ENCODE measurements around the gene DHFR. TPM values are rescaled to one million over a fixed set of nuclear protein-coding genes. Genes with fewer than 3 reads are reported as not detected.

Gene DHFR
- polyA plus RNA-seq, 2 of the 4 experiments (the other 2 are of a cell fraction) = 61.3 to 91.1 TPM

DNA sequence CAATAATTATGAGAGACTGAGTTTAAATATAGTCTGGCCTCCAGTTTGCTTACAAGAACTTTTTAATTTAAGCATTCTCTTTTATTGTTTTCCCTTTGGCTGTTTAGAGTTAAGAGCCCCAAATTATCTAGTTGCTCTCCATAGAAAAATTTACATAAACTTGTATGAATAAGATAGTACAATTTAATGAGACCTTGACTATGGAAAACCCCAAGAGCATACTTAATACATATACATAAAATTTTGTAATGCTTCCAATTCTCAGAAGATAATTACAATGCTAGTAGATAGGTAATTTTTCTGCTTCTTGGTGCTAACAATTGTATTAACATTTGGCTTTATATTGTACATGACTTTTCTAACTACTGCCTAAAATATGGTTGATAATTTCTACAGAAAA, 20.6 kb downstream of the DHFR start:
- no peak for DNase-seq (ENCODE audit: low read depth in 1 of 2, low spot score in 1 of 2)
- H3K4me1 ChIP-seq = peaks cover 5% of the 10 kb centered on the region; the same call in 2 of the 3 replicates
- CTCF ChIA-PET = no interaction called here
- H3K4me2 ChIP-seq = no peak overlapping the region
- no peaks in the 10 kb centered on the region for H3K9me3 ChIP-seq
- no peak for FAIRE-seq
- no peak overlapping the region for H3K27ac ChIP-seq
- POLR2A ChIA-PET = no interaction called here
- no peak overlapping the region for H3K4me3 ChIP-seq
- TF ChIP-seq MYC (IDR thresholded peaks at IDR 0.05; ENCODE audit: borderline replicate concordance, low read length) (no peak), SREBF2 (IDR thresholded peaks at IDR 0.05) (no peak), ZFP36 (IDR thresholded peaks at IDR 0.05; ENCODE audit: borderline replicate concordance, partially characterized antibody) (no peak), SMC3 (IDR thresholded peaks at IDR 0.05) (no peak), RARB (CRISPR knock-in tag; IDR thresholded peaks at IDR 0.05) (no peak), CHD2 (IDR thresholded peaks at IDR 0.05; ENCODE audit: low read length, partially characterized antibody) (no peak), RFX5 (IDR thresholded peaks at IDR 0.05) (no peak), KDM1A (IDR thresholded peaks at IDR 0.05; ENCODE audit: low read depth) (no peak), ESRRA (IDR thresholded peaks at IDR 0.05; ENCODE audit: borderline replicate concordance, low read length) (no peak), HOXB13 (CRISPR knock-in tag; IDR thresholded peaks at IDR 0.05; ENCODE audit: low read depth) (no peak)
- TF ChIP-seq, protein P1, sequence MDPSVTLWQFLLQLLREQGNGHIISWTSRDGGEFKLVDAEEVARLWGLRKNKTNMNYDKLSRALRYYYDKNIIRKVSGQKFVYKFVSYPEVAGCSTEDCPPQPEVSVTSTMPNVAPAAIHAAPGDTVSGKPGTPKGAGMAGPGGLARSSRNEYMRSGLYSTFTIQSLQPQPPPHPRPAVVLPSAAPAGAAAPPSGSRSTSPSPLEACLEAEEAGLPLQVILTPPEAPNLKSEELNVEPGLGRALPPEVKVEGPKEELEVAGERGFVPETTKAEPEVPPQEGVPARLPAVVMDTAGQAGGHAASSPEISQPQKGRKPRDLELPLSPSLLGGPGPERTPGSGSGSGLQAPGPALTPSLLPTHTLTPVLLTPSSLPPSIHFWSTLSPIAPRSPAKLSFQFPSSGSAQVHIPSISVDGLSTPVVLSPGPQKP (IDR thresholded peaks at IDR 0.05; ENCODE audit: low read depth, low read length) = no peak
- no peak for ATAC-seq

DNA sequence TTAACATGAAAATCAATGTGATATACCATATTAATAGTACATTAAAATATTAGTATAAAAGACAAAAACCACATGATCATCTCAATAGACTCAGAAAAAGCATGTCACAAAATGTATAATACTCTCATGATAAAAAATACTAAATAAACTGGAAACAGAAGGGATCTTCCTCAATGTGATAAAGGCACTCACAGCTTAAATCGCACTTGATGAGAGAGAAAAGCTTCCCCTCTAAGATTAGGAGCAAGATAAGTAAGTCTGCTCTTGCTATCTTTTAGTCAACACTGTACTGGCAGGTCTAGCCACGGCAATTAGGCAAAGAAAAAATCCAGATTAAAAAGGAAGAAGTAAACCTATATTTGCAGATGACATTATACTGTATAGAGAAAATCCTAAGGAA, 22.1 kb downstream of the DHFR start:
- no peak for ATAC-seq
- H3K4me1 ChIP-seq = no peaks in the 10 kb centered on the region
- ChIA-PET CTCF (no interaction called here), POLR2A (no interaction called here)
- H3K4me3 ChIP-seq = no peak overlapping the region
- FAIRE-seq = no peak
- DNase-seq (ENCODE audit: low read depth in 1 of 2, low spot score in 1 of 2) = no peak
- no peak overlapping the region for H3K27ac ChIP-seq
- no peak overlapping the region for H3K4me2 ChIP-seq
- 90% methylated on average over 2 of the region's 2 CpGs for WGBS (ENCODE audit: missing lambda C conversion rate)
- TF ChIP-seq, protein P2, sequence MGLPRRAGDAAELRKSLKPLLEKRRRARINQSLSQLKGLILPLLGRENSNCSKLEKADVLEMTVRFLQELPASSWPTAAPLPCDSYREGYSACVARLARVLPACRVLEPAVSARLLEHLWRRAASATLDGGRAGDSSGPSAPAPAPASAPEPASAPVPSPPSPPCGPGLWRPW (IDR thresholded peaks at IDR 0.05) = no peak
- TF ChIP-seq MYC (IDR thresholded peaks at IDR 0.05; ENCODE audit: borderline replicate concordance, low read length) = no peak
- TF ChIP-seq, protein P3, sequence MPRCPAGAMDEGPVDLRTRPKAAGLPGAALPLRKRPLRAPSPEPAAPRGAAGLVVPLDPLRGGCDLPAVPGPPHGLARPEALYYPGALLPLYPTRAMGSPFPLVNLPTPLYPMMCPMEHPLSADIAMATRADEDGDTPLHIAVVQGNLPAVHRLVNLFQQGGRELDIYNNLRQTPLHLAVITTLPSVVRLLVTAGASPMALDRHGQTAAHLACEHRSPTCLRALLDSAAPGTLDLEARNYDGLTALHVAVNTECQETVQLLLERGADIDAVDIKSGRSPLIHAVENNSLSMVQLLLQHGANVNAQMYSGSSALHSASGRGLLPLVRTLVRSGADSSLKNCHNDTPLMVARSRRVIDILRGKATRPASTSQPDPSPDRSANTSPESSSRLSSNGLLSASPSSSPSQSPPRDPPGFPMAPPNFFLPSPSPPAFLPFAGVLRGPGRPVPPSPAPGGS (IDR thresholded peaks at IDR 0.05) = no peak
- no peak for TF ChIP-seq SREBF2 (IDR thresholded peaks at IDR 0.05)
- no peak for TF ChIP-seq ZC3H11A (IDR thresholded peaks at IDR 0.05)
- no peak for TF ChIP-seq EHF (CRISPR knock-in tag; IDR thresholded peaks at IDR 0.05)
- H3K9me3 ChIP-seq = no peaks in the 10 kb centered on the region

DNA sequence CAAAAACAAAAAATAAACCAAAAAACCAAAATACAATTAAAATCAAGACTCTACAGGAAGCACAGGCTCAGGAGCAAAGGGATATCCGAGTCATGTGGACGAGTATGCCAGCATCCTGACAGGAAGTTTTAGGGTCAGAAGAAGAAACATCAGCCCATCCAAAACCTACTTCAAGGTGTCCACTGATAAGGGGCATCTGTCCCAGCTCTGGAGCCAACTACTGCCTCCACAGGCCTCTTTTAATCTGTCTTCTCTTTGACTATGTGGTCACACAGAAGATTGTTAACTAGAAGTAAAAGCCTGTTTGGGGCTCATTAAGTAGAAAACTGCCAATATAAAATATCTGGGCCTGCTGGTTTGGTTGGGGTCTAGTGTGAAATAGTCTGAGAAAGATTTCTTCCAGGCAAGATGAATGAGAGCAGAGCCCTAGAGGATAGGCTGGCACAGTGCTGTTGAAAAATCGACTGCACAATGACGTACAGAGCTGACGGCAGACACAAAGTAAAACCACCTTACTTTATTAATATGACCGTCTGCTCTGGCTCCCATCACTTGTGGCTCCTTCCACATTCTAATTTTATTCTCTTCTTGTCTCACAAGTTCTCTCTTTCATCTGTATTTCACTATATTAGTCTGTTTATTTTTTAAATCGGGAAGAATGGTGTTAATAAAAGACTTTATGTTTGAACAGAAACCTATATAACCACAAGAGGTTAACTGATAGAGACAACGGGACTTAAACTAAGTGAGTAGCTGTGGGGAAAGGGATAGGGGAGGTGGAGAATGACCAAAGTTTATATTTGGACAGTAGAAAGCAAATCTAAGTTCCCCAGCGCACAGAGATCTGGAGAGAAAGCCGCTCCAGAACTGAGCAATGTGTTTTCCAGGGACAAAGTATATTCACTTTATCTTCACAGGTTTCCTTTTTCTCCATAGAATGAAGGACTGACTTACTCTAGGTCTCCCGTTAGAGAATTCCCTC, 23.2 kb downstream of the DHFR start:
- Histone ChIP-seq H3K4me2 (no peak overlapping the region), H3K27ac (no peak overlapping the region), H3K9me3 (no peaks in the 10 kb centered on the region), H3K4me1 (no peaks in the 10 kb centered on the region), H3K4me3 (no peak overlapping the region)
- 88% methylated on average over 11 of the region's 11 CpGs for WGBS (ENCODE audit: missing lambda C conversion rate)
- POLR2A ChIA-PET = no interaction called here
- DNase-seq (ENCODE audit: low read depth in 1 of 2, low spot score in 1 of 2) (no peak), FAIRE-seq (no peak), ATAC-seq (no peak)
- CTCF ChIA-PET = no interaction called here
- TF ChIP-seq ZFP36 (IDR thresholded peaks at IDR 0.05; ENCODE audit: borderline replicate concordance, partially characterized antibody) (no peak), ZSCAN20 (CRISPR knock-in tag; IDR thresholded peaks at IDR 0.05) (no peak), GATA3 (IDR thresholded peaks at IDR 0.05; ENCODE audit: borderline replicate concordance) (no peak), ZNF302 (CRISPR knock-in tag; IDR thresholded peaks at IDR 0.05) (no peak), CEBPB (IDR thresholded peaks at IDR 0.05) (no peak), RAD21 (conservative IDR thresholded peaks at IDR 0.05 in 1 of 2, IDR thresholded peaks at IDR 0.05 in 1 of 2) (no peak), HOXB5 (CRISPR knock-in tag; IDR thresholded peaks at IDR 0.05) (no peak), FOSL2 (IDR thresholded peaks at IDR 0.05) (no peak), FOSL2 (CRISPR knock-in tag; IDR thresholded peaks at IDR 0.05) (no peak), EP300 (IDR thresholded peaks at IDR 0.05) (no peak), NR3C1 (IDR thresholded peaks at IDR 0.05) (no peak), FOXS1 (CRISPR knock-in tag; IDR thresholded peaks at IDR 0.05) (no peak)
- TF ChIP-seq, protein P4, sequence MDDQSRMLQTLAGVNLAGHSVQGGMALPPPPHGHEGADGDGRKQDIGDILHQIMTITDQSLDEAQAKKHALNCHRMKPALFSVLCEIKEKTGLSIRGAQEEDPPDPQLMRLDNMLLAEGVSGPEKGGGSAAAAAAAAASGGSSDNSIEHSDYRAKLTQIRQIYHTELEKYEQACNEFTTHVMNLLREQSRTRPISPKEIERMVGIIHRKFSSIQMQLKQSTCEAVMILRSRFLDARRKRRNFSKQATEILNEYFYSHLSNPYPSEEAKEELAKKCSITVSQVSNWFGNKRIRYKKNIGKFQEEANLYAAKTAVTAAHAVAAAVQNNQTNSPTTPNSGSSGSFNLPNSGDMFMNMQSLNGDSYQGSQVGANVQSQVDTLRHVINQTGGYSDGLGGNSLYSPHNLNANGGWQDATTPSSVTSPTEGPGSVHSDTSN (IDR thresholded peaks at IDR 0.05) = no peak
- TF ChIP-seq, protein P2 (IDR thresholded peaks at IDR 0.05) = no peak
- TF ChIP-seq, protein P5, sequence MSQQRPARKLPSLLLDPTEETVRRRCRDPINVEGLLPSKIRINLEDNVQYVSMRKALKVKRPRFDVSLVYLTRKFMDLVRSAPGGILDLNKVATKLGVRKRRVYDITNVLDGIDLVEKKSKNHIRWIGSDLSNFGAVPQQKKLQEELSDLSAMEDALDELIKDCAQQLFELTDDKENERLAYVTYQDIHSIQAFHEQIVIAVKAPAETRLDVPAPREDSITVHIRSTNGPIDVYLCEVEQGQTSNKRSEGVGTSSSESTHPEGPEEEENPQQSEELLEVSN (IDR thresholded peaks at IDR 0.05; ENCODE audit: borderline replicate concordance, low read depth) = no peak
- TF ChIP-seq, protein P6, sequence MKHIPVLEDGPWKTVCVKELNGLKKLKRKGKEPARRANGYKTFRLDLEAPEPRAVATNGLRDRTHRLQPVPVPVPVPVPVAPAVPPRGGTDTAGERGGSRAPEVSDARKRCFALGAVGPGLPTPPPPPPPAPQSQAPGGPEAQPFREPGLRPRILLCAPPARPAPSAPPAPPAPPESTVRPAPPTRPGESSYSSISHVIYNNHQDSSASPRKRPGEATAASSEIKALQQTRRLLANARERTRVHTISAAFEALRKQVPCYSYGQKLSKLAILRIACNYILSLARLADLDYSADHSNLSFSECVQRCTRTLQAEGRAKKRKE (CRISPR knock-in tag; IDR thresholded peaks at IDR 0.05; ENCODE audit: low read depth) = no peak

Data from A549 (cell line).